Ishikawa (cell line): ENCODE data around the gene ADGRF4.

Experiments
- CEBPB ChIP-seq: IDR thresholded peaks from 2 replicates; pipeline ENCODE4 v1.6.1; 2012
- CREB1 ChIP-seq: IDR thresholded peaks from 2 replicates; pipeline ENCODE4 v1.6.1; 2012; ENCODE audit warnings: low read depth
- EGR1 ChIP-seq: IDR thresholded peaks from 2 replicates; pipeline ENCODE4 v1.6.1; 2012
- EP300 ChIP-seq: IDR thresholded peaks from 2 replicates; pipeline ENCODE4 v1.6.1; 2012; ENCODE audit warnings: borderline replicate concordance
- FOXM1 ChIP-seq: IDR thresholded peaks from 2 replicates; pipeline ENCODE4 v1.6.1; 2012; ENCODE audit warnings: low read depth, borderline replicate concordance
- MAX ChIP-seq: IDR thresholded peaks from 2 replicates; pipeline ENCODE4 v1.6.1; 2012
- NFIC ChIP-seq: IDR thresholded peaks from 2 replicates; pipeline ENCODE4 v1.6.1; 2012
- RAD21 ChIP-seq: IDR thresholded peaks from 2 replicates; pipeline ENCODE4 v1.6.1; 2012; ENCODE audit warnings: low read depth
- TAF1 ChIP-seq: IDR thresholded peaks from 2 replicates; pipeline ENCODE4 v1.6.1; 2012; ENCODE audit warnings: low read depth, mild to moderate bottlenecking
- TCF12 ChIP-seq: IDR thresholded peaks from 2 replicates; pipeline ENCODE4 v1.6.1; 2012; ENCODE audit warnings: low read depth
- TEAD4 ChIP-seq: IDR thresholded peaks from 2 replicates; pipeline ENCODE4 v1.6.1; 2012
- USF1 ChIP-seq: IDR thresholded peaks from 2 replicates; pipeline ENCODE4 v1.6.1; 2012
- YY1 ChIP-seq: IDR thresholded peaks from 2 replicates; pipeline ENCODE4 v1.6.1; 2012; ENCODE audit warnings: low read depth
- ZBTB7A ChIP-seq: IDR thresholded peaks from 2 replicates; pipeline ENCODE4 v1.6.1; 2012; ENCODE audit warnings: low read depth
- TF ChIP-seq, protein P1 (sequence below): IDR thresholded peaks from 2 replicates; pipeline ENCODE4 v1.6.1; 2012; ENCODE audit warnings: low read depth, mild to moderate bottlenecking

The ADGRF4 gene

DNA sequence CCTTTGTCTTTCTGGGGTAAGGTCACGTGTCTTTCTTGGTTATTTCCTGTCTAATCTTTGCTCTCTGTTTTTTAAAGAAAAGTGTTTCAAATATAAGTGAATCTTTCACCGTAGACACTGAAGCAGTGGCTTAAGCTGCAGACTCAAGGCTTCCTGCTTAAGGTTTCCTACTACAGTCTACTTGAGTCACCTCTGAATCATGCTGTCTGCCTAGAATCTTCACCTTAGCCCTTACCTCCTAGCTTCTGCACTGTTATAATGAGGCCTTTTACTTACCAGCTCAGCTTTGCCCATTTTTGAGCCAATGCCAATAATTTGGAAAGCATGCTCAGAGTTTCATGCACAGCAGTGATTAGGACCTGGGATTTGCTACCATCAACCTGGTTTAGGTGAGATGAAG is 30.6 kb downstream of the ADGRF4 start:
- TF ChIP-seq CEBPB (no peak), EGR1 (no peak), USF1 (no peak), MAX (no peak)

GRCh38 chr6:47729457-47729856 is 31.1 kb downstream of the ADGRF4 start:
- TF ChIP-seq USF1 (no peak), ZBTB7A (no peak), TCF12 (no peak), EGR1 (no peak), YY1 (no peak), TAF1 (no peak), CREB1 (no peak), FOXM1 (no peak), TEAD4 (no peak), RAD21 (no peak), CEBPB (no peak)
- TF ChIP-seq, protein P1, sequence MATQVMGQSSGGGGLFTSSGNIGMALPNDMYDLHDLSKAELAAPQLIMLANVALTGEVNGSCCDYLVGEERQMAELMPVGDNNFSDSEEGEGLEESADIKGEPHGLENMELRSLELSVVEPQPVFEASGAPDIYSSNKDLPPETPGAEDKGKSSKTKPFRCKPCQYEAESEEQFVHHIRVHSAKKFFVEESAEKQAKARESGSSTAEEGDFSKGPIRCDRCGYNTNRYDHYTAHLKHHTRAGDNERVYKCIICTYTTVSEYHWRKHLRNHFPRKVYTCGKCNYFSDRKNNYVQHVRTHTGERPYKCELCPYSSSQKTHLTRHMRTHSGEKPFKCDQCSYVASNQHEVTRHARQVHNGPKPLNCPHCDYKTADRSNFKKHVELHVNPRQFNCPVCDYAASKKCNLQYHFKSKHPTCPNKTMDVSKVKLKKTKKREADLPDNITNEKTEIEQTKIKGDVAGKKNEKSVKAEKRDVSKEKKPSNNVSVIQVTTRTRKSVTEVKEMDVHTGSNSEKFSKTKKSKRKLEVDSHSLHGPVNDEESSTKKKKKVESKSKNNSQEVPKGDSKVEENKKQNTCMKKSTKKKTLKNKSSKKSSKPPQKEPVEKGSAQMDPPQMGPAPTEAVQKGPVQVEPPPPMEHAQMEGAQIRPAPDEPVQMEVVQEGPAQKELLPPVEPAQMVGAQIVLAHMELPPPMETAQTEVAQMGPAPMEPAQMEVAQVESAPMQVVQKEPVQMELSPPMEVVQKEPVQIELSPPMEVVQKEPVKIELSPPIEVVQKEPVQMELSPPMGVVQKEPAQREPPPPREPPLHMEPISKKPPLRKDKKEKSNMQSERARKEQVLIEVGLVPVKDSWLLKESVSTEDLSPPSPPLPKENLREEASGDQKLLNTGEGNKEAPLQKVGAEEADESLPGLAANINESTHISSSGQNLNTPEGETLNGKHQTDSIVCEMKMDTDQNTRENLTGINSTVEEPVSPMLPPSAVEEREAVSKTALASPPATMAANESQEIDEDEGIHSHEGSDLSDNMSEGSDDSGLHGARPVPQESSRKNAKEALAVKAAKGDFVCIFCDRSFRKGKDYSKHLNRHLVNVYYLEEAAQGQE: no peak

DNA sequence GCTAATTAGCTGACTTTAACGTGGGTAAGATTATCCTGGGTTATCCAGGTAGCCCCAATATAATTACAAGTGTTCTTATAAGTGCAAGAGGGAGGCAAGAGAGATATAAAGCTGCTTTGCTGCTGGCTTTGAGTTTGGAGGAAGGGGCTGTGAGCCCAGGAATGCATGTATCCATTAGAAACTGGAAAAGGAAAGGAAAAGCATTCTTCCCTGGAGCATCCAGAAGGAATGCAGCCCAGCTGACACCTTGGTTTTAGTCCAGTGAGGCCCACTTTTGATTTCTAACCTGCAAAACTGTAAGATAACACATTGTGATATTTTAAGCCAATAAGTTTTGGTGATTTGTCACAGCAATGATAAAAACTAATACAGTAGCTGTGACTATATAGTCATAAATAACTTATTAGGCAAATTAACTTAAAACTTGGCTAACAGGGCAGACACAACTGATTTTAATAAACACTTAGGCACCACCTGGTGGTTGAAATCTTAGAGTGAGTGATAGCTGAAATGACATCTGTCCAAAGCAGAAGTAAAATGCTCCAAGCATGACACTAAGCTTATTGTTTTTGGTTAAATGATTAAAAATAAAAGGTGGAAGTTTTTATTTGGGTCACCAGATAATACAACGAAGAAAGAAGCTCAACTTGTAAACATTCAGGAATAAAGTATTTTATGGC is 35.6 kb downstream of the ADGRF4 start:
- TF ChIP-seq, protein P1: no peak
- TF ChIP-seq RAD21: peak; percentile 63

DNA sequence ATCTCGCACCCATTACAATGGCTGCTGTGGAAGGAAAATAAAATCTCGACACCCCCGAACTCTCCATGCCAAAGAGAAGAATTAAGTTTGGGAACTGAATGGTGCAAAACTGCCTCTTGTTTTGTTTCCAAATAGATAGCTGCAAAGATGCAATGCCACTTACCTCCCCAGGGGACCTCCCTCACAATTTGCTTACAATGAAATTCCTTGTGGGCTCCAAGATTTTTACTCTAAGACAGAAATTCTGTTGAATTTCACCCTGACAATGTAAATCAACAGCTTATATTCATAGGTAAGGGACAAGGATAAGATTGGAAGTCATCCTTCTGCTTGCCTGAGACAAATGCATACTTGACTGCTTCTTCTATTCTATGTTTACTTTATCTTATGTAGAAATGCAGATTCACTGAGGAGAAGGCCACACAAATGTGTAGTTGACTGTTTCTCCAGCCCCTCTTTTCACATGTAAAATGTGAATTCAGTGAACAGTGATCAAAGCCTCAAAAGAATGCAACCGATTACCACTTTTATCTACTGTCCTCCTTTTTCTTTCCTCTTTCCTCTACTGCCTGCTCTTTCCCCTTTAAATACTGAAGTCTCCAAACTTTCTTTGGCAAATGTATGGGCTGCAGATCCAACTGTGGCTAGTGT is 36.6 kb downstream of the ADGRF4 start:
- no peak for TF ChIP-seq USF1
- no peak for TF ChIP-seq TAF1
- no peak for TF ChIP-seq CEBPB
- TF ChIP-seq YY1: no peak
- TF ChIP-seq TCF12: no peak
- TF ChIP-seq NFIC: no peak
- TF ChIP-seq CREB1: no peak
- TF ChIP-seq FOXM1: no peak
- no peak for TF ChIP-seq EGR1
- no peak for TF ChIP-seq TEAD4
- TF ChIP-seq EP300: no peak
- no peak for TF ChIP-seq ZBTB7A
- TF ChIP-seq RAD21: no peak
- no peak for TF ChIP-seq MAX
- TF ChIP-seq, protein P1: no peak
